ENCODE measurements around the gene HOXC5.

DNA sequence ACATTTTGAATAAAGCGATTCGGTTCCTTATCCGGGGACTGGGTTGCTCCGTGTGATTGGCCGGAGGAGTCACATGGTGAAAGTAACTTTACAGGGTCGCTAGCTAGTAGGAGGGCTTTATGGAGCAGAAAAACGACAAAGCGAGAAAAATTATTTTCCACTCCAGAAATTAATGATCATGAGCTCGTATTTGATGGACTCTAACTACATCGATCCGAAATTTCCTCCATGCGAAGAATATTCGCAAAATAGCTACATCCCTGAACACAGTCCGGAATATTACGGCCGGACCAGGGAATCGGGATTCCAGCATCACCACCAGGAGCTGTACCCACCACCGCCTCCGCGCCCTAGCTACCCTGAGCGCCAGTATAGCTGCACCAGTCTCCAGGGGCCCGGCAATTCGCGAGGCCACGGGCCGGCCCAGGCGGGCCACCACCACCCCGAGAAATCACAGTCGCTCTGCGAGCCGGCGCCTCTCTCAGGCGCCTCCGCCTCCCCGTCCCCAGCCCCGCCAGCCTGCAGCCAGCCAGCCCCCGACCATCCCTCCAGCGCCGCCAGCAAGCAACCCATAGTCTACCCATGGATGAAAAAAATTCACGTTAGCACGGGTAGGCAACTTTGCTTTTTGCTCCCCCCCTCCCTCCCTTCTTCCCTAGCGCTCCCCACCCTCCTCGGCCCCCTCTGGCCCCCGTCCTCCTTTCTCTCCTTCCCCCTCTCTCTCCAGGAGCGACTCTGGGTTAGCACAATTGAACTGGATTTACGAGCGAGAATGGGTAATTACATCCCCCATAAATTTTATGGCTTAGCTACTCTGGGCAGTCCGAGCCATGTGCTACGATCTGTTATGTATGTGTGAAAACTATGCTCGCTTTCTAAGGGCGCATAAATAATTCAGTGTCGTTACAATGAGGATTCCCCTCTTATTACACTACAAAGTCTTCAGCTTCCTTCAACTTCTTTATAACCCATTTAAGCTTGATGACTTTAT lies 21.2 kb downstream of the HOXC5 start, which contains the start of gene HOXC4:
- TF ChIP-seq, protein P1, sequence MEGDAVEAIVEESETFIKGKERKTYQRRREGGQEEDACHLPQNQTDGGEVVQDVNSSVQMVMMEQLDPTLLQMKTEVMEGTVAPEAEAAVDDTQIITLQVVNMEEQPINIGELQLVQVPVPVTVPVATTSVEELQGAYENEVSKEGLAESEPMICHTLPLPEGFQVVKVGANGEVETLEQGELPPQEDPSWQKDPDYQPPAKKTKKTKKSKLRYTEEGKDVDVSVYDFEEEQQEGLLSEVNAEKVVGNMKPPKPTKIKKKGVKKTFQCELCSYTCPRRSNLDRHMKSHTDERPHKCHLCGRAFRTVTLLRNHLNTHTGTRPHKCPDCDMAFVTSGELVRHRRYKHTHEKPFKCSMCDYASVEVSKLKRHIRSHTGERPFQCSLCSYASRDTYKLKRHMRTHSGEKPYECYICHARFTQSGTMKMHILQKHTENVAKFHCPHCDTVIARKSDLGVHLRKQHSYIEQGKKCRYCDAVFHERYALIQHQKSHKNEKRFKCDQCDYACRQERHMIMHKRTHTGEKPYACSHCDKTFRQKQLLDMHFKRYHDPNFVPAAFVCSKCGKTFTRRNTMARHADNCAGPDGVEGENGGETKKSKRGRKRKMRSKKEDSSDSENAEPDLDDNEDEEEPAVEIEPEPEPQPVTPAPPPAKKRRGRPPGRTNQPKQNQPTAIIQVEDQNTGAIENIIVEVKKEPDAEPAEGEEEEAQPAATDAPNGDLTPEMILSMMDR (IDR thresholded peaks at IDR 0.05): no peak
- TF ChIP-seq EZH2 (IDR thresholded peaks at IDR 0.05; ENCODE audit: borderline replicate concordance, insufficient read depth, low read depth, low read length, poor library complexity, severe bottlenecking): peak; percentile 15
